HCT116 (cell line): ENCODE data around the gene MCFD2. TPM values are rescaled to one million over a fixed set of nuclear protein-coding genes. Genes with fewer than 3 reads are reported as not detected.

Source experiments
- ATAC-seq: fragments of 200-7000 bp; cut with Tn5 transposase; 2 replicates; pipeline ENCODE4 v1.9.1; 2020; ENCODE audit warnings: mild to moderate bottlenecking, moderate library complexity
- BruUV-seq: library from RNA; stranded (reverse); fragments of 400-500 nt; replicated peaks from 2 replicates; lab custom pipeline; 2021; lab: Mats Ljungman, UMichigan
- CTCF ChIA-PET: fragments of 300-600 bp; sonication (Branson Sonifier 250); formaldehyde crosslinking; loops from one replicate; lab custom pipeline; 2021; ENCODE audit warnings: antibody characterized with exemption; lab: Charles Lee
- POLR2A ChIA-PET: fragments of 300-600, 350-600 bp; sonication (Branson Sonifier 250); formaldehyde crosslinking; loops from one replicate; lab custom pipeline; 2021; ENCODE audit warnings: antibody characterized with exemption; lab: Charles Lee
- RAD21 ChIA-PET, 2 experiments: fragments of 300-600 bp; sonication (Branson Sonifier 250); formaldehyde crosslinking; loops; one replicate each; lab custom pipeline; 2023; ENCODE audit warnings: low total read pairs in 2 of 2; ENCODE audit not compliant: uncharacterized antibody in 2 of 2, unreplicated experiment in 2 of 2, low non-redundant PET in 1 of 2; lab: Charles Lee
- DNase-seq: peaks from one replicate; pipeline ENCODE4 v3.0.0-alpha.2; 2010; ENCODE audit warnings: low read depth, low spot score
- H2AFZ ChIP-seq: fragments of 200-600 bp; shearing (Covaris generic), sonication (generic); 2 replicates; pipeline ENCODE4 v1.6.1; 2017; ENCODE audit warnings: low read depth, mixed run types, mixed read lengths, antibody characterized with exemption, low read length; ENCODE audit not compliant: poor library complexity, severe bottlenecking
- H3K27ac ChIP-seq: 2 replicates; pipeline ENCODE4 v1.5.1; 2012; ENCODE audit warnings: low read depth, low read length
- H3K27me3 ChIP-seq: fragments of 200-600 bp; sonication (generic); 2 replicates; pipeline ENCODE4 v1.6.1; 2016; ENCODE audit warnings: mixed run types, low read length, mixed read lengths; ENCODE audit not compliant: insufficient read depth
- H3K36me3 ChIP-seq, 2 experiments: fragments of 200-500 bp in 1 of 2; fragments of 200-600 bp in 1 of 2; sonication (Bioruptor generic) in 1 of 2; sonication (generic) in 1 of 2; 2 replicates each; pipeline versions ENCODE4 v1.5.1 to v1.6.1; 2014 to 2016; ENCODE audit warnings: low read length in 2 of 2, inconsistent platforms in 1 of 2, mixed read lengths in 1 of 2, mixed run types in 1 of 2; ENCODE audit not compliant: insufficient read depth in 2 of 2, control insufficient read depth in 1 of 2
- H3K4me1 ChIP-seq, 2 experiments: fragments of 200-600 bp in 1 of 2; sonication (generic) in 1 of 2; 2 replicates each; pipeline versions ENCODE4 v1.5.1 to v1.6.1; 2012 to 2017; ENCODE audit warnings: low read length in 2 of 2, inconsistent platforms in 1 of 2, mild to moderate bottlenecking in 1 of 2, mixed read lengths in 1 of 2, mixed run types in 1 of 2, moderate library complexity in 1 of 2; ENCODE audit not compliant: insufficient read depth in 2 of 2, control insufficient read depth in 1 of 2
- H3K4me2 ChIP-seq: fragments of 200-600 bp; sonication (generic); 2 replicates; pipeline ENCODE4 v1.6.1; 2017; ENCODE audit warnings: mixed run types, low read length, mixed read lengths
- H3K4me3 ChIP-seq, 2 experiments: fragments of 200-600 bp in 1 of 2; sonication (generic) in 1 of 2; replicated peaks in 1 of 2; 2 replicates each; pipeline ENCODE4 v1.5.1; 2011 to 2016; ENCODE audit warnings: low read length in 2 of 2, control low read depth in 1 of 2, low read depth in 1 of 2, mild to moderate bottlenecking in 1 of 2, mixed read lengths in 1 of 2, mixed run types in 1 of 2
- H3K79me2 ChIP-seq: fragments of 200-600 bp; sonication (generic); 2 replicates; pipeline ENCODE4 v1.6.1; 2017; ENCODE audit warnings: mild to moderate bottlenecking, mixed run types, low read length, moderate library complexity, mixed read lengths; ENCODE audit not compliant: insufficient read depth
- H3K9ac ChIP-seq: fragments of 200-600 bp; sonication (generic); 2 replicates; pipeline ENCODE4 v1.6.1; 2016; ENCODE audit warnings: low read length, mixed read lengths
- H3K9me2 ChIP-seq: fragments of 200-600 bp; sonication (generic), shearing (Covaris generic); 2 replicates; pipeline ENCODE4 v1.6.1; 2017; ENCODE audit warnings: mixed run types, mild to moderate bottlenecking, moderate library complexity; ENCODE audit not compliant: insufficient read depth
- H3K9me3 ChIP-seq, 2 experiments: fragments of 200-500 bp in 1 of 2; fragments of 200-600 bp in 1 of 2; sonication (Bioruptor generic) in 1 of 2; sonication (generic) in 1 of 2; 2 replicates each; pipeline ENCODE4 v1.6.1; 2014 to 2017; ENCODE audit warnings: low read length in 2 of 2, mixed read lengths in 2 of 2, inconsistent platforms in 1 of 2, low read depth in 1 of 2, mild to moderate bottlenecking in 1 of 2, mixed run types in 1 of 2, moderate library complexity in 1 of 2; ENCODE audit not compliant: control insufficient read depth in 1 of 2, insufficient read depth in 1 of 2
- H4K20me1 ChIP-seq: fragments of 200-600 bp; sonication (generic), shearing (Covaris generic); 2 replicates; pipeline ENCODE4 v1.6.1; 2017; ENCODE audit warnings: mixed run types, mild to moderate bottlenecking, moderate library complexity; ENCODE audit not compliant: insufficient read depth
- CBX3 ChIP-seq: IDR thresholded peaks from 2 replicates; pipeline ENCODE4 v1.6.1; 2012; ENCODE audit warnings: low read depth
- CEBPB ChIP-seq: IDR thresholded peaks from 2 replicates; pipeline ENCODE4 v1.6.1; 2012; ENCODE audit warnings: low read depth
- ELF1 ChIP-seq: IDR thresholded peaks from 2 replicates; pipeline ENCODE4 v1.6.1; 2012; ENCODE audit warnings: low read depth, borderline replicate concordance
- EZH2 ChIP-seq: fragments of 200-600 bp; sonication (generic); IDR thresholded peaks from 2 replicates; pipeline ENCODE4 v1.6.1; 2017; ENCODE audit warnings: antibody characterized with exemption, mixed run types
- JUND ChIP-seq: IDR thresholded peaks from 2 replicates; pipeline ENCODE4 v1.6.1; 2012
- POLR2A ChIP-seq: IDR thresholded peaks from 2 replicates; pipeline ENCODE4 v1.7.0; 2011; ENCODE audit warnings: borderline replicate concordance; ENCODE audit not compliant: insufficient read depth, insufficient read length; ENCODE audit errors: extremely low read depth
- POLR2AphosphoS5 ChIP-seq: IDR thresholded peaks from 2 replicates; pipeline ENCODE4 v1.6.1; 2011; ENCODE audit warnings: mild to moderate bottlenecking, low read depth, low read length, moderate library complexity
- RAD21 ChIP-seq: IDR thresholded peaks from 2 replicates; pipeline ENCODE4 v1.6.1; 2012; ENCODE audit warnings: low read depth, mild to moderate bottlenecking
- SIN3A ChIP-seq: IDR thresholded peaks from 2 replicates; pipeline ENCODE4 v1.6.1; 2012; ENCODE audit warnings: low read depth
- SP1 ChIP-seq: IDR thresholded peaks from 2 replicates; pipeline ENCODE4 v1.6.1; 2012; ENCODE audit warnings: low read depth
- SRF ChIP-seq: IDR thresholded peaks from 2 replicates; pipeline ENCODE4 v1.6.1; 2012; ENCODE audit warnings: low read depth
- TCF7L2 ChIP-seq: IDR thresholded peaks from 2 replicates; pipeline ENCODE4 v1.7.0; 2011; ENCODE audit warnings: borderline replicate concordance, inconsistent platforms; ENCODE audit not compliant: insufficient read depth, insufficient read length; ENCODE audit errors: extremely low read depth
- YY1 ChIP-seq: IDR thresholded peaks from 2 replicates; pipeline ENCODE4 v1.6.1; 2011; ENCODE audit warnings: low read length, low read depth, moderate library complexity, mild to moderate bottlenecking; ENCODE audit not compliant: insufficient replicate concordance; ENCODE audit errors: extremely low read depth
- intact Hi-C: fragments of 100-400 bp; cut with micrococcal nuclease; formaldehyde crosslinking; loops from 2 replicates; pipeline ENCODE4 v1.10.0; 2022
- total RNA-seq: library from RNA; stranded (reverse); gene quantifications from one replicate; pipeline ENCODE4 v1.2.1, GENCODE V29; 2021; ENCODE audit not compliant: unreplicated experiment
- TF ChIP-seq, protein P1 (sequence below), 3 experiments: fragments of 200-600 bp in 1 of 3; sonication (generic) in 1 of 3; IDR thresholded peaks in 2 of 3; conservative IDR thresholded peaks in 1 of 3; 2 replicates each; pipeline ENCODE4 v1.5.1; 2012 to 2017; ENCODE audit warnings: low read depth in 2 of 3, low read length in 2 of 3, antibody characterized with exemption in 1 of 3, borderline replicate concordance in 1 of 3, control low read depth in 1 of 3, mild to moderate bottlenecking in 1 of 3, mixed read lengths in 1 of 3, mixed run types in 1 of 3, moderate library complexity in 1 of 3; ENCODE audit not compliant: insufficient read depth in 1 of 3
- TF ChIP-seq, protein P2 (sequence below): IDR thresholded peaks from 2 replicates; pipeline ENCODE4 v1.6.1; 2012; ENCODE audit warnings: low read depth

MCFD2 gene
- total RNA-seq, 1 experiment from 2014 or later = 73.9 TPM

DNA sequence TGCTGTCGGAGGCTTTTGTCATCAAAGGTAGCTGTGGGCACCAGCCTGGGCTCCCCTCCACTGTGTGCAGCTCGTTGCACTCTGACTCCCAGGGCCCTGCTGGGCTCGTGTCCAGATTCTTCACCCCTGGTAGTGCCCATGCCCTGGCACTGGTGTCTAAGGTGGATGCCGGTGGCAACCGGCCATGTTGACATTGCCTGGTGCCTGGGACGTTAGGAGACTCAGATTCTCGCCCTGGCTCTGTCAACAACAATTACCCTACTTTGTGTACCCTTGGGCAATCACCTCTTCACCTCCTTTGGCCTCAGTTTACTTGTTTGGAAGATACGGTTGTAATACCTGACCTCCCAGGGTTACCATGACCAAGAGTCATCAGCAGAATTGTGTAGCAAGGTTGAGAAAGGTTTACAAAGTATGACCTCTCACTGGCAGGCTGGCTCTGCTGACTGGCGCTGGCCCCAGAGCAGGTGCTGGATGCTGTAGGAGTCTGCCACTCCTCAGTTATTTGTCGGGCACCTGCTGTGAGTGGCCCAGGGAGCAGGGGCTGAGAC is 41.5 kb upstream of the MCFD2 start:
- ChIA-PET CTCF (no interaction called here), POLR2A (no interaction called here), RAD21 (no interaction called here)
- H4K20me1 ChIP-seq = no peaks in the 10 kb centered on the region
- H3K79me2 ChIP-seq = no peaks in the 10 kb centered on the region
- DNase-seq = no peak
- peaks cover 24 to 25% of the 10 kb centered on the region in 2 experiments for H3K4me1 ChIP-seq
- TF ChIP-seq YY1 (no peak), CEBPB (no peak), SIN3A (no peak), JUND (no peak)
- TF ChIP-seq, protein P1, sequence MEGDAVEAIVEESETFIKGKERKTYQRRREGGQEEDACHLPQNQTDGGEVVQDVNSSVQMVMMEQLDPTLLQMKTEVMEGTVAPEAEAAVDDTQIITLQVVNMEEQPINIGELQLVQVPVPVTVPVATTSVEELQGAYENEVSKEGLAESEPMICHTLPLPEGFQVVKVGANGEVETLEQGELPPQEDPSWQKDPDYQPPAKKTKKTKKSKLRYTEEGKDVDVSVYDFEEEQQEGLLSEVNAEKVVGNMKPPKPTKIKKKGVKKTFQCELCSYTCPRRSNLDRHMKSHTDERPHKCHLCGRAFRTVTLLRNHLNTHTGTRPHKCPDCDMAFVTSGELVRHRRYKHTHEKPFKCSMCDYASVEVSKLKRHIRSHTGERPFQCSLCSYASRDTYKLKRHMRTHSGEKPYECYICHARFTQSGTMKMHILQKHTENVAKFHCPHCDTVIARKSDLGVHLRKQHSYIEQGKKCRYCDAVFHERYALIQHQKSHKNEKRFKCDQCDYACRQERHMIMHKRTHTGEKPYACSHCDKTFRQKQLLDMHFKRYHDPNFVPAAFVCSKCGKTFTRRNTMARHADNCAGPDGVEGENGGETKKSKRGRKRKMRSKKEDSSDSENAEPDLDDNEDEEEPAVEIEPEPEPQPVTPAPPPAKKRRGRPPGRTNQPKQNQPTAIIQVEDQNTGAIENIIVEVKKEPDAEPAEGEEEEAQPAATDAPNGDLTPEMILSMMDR (IDR thresholded peaks at IDR 0.05 in 2 of 3, conservative IDR thresholded peaks at IDR 0.05 in 1 of 3; ENCODE audit: borderline replicate concordance in 1 of 3, insufficient read depth in 1 of 3, low read depth in 2 of 3, low read length in 2 of 3) = no peak
- no peaks in the 10 kb centered on the region for H3K9me3 ChIP-seq
- intact Hi-C loops = no loop called here
- BruUV-seq = no TSS peak
- H3K27ac ChIP-seq = no peak overlapping the region
- H3K4me2 ChIP-seq = no peak overlapping the region
- ATAC-seq = no peak
- no peaks in the 10 kb centered on the region for H3K9me2 ChIP-seq
- H3K9ac ChIP-seq = no peak overlapping the region
- H3K36me3 ChIP-seq = peaks cover 2 to 4% of the 10 kb centered on the region in 2 experiments; a peak in 1 of 4 replicates
- no peak overlapping the region for H2AFZ ChIP-seq
- H3K27me3 ChIP-seq = no peaks in the 10 kb centered on the region
- no peak overlapping the region for H3K4me3 ChIP-seq

DNA sequence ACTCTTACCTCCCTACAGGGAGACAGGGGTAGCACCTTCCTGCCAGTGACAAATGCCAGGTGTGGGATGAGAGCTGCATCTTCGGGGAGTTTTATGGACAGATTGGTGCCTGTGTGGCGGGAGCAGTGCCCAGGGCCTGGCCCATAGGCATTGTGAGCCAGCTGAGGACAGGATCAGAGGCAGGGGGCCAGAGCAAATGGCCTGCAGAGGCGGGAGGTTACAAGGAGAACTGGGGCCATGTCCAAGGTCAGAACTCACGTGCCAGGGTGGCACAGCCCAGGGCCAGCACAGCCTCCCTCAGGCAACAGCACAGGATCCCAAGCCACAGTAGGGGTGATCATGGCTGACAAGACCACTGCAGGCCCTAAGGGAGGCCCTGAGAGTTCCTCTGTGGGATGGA is 40.2 kb upstream of the MCFD2 start:
- intact Hi-C loops = no loop called here
- Histone ChIP-seq H3K4me2 (peak overlapping the region; percentile 73), H3K79me2 (no peaks in the 10 kb centered on the region), H3K9me3 (no peaks in the 10 kb centered on the region), H3K27me3 (no peaks in the 10 kb centered on the region), H2AFZ (no peak overlapping the region), H4K20me1 (no peaks in the 10 kb centered on the region), H3K9ac (peak overlapping the region; percentile 45), H3K4me3 (no peak overlapping the region), H3K36me3 (peaks cover 2 to 8% of the 10 kb centered on the region in 2 experiments; a peak in 2 of 4 replicates), H3K9me2 (no peaks in the 10 kb centered on the region), H3K4me1 (peaks cover 24 to 25% of the 10 kb centered on the region in 2 experiments), H3K27ac (peak overlapping the region; percentile 81)
- ChIA-PET CTCF (no interaction called here), RAD21 (no interaction called here), POLR2A (no interaction called here)
- ATAC-seq (peak; percentile 24; the same call in 1 of the 2 replicates), DNase-seq (no peak)
- BruUV-seq = no TSS peak
- TF ChIP-seq SP1 (no peak), POLR2AphosphoS5 (no peak), SIN3A (no peak), ELF1 (no peak), RAD21 (no peak), SRF (no peak), EZH2 (no peak), TCF7L2 (no peak), CBX3 (no peak), POLR2A (no peak)
- TF ChIP-seq, protein P2, sequence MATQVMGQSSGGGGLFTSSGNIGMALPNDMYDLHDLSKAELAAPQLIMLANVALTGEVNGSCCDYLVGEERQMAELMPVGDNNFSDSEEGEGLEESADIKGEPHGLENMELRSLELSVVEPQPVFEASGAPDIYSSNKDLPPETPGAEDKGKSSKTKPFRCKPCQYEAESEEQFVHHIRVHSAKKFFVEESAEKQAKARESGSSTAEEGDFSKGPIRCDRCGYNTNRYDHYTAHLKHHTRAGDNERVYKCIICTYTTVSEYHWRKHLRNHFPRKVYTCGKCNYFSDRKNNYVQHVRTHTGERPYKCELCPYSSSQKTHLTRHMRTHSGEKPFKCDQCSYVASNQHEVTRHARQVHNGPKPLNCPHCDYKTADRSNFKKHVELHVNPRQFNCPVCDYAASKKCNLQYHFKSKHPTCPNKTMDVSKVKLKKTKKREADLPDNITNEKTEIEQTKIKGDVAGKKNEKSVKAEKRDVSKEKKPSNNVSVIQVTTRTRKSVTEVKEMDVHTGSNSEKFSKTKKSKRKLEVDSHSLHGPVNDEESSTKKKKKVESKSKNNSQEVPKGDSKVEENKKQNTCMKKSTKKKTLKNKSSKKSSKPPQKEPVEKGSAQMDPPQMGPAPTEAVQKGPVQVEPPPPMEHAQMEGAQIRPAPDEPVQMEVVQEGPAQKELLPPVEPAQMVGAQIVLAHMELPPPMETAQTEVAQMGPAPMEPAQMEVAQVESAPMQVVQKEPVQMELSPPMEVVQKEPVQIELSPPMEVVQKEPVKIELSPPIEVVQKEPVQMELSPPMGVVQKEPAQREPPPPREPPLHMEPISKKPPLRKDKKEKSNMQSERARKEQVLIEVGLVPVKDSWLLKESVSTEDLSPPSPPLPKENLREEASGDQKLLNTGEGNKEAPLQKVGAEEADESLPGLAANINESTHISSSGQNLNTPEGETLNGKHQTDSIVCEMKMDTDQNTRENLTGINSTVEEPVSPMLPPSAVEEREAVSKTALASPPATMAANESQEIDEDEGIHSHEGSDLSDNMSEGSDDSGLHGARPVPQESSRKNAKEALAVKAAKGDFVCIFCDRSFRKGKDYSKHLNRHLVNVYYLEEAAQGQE = no peak
